WTC11 (cell line): Measurements from ENCODE around the gene ZNF282. TPM values are rescaled to one million over a fixed set of nuclear protein-coding genes. Genes with fewer than 3 reads are reported as not detected.

Experiments
- ATAC-seq: fragments of 200-7000 bp; cut with Tn5 transposase; 2 replicates; pipeline ENCODE4 v1.10.0; 2021; ENCODE audit warnings: mild to moderate bottlenecking, moderate library complexity
- CTCF ChIA-PET: fragments of 300-600 bp; sonication (Branson Sonifier 250); formaldehyde crosslinking; loops from one replicate; lab custom pipeline; 2021; ENCODE audit warnings: antibody characterized with exemption; lab: Charles Lee
- POLR2A ChIA-PET: fragments of 350-600 bp; sonication (Branson Sonifier 250); formaldehyde crosslinking; loops from one replicate; lab custom pipeline; 2021; ENCODE audit warnings: antibody characterized with exemption; lab: Charles Lee
- DNase-seq: peaks from one replicate; pipeline ENCODE4 v3.0.0; 2021; ENCODE audit warnings: low spot score
- H3K27ac Mint-ChIP-seq: 2 replicates; pipeline ENCODE4 v1.8.0; 2021; ENCODE audit warnings: mixed read lengths
- H3K27me3 Mint-ChIP-seq: 2 replicates; pipeline ENCODE4 v1.8.0; 2021; ENCODE audit warnings: low read depth, mild to moderate bottlenecking, moderate library complexity, mixed read lengths
- H3K36me3 Mint-ChIP-seq: 2 replicates; pipeline ENCODE4 v1.8.0; 2021; ENCODE audit warnings: mixed read lengths
- H3K4me1 Mint-ChIP-seq: 2 replicates; pipeline ENCODE4 v1.8.0; 2022; ENCODE audit warnings: mixed read lengths
- H3K4me3 Mint-ChIP-seq: 2 replicates; pipeline ENCODE4 v1.8.0; 2021; ENCODE audit warnings: mild to moderate bottlenecking, moderate library complexity, mixed read lengths
- H3K9me3 Mint-ChIP-seq: 2 replicates; pipeline ENCODE4 v1.8.0; 2021; ENCODE audit warnings: mixed read lengths
- CBFB ChIP-seq: sonication (generic); formaldehyde crosslinking; IDR thresholded peaks from 2 replicates; pipeline ENCODE4 v1.8.1; 2022; ENCODE audit warnings: mild to moderate bottlenecking, low read depth, missing genetic modification reagents
- CREB1 ChIP-seq: sonication (generic); formaldehyde crosslinking; IDR thresholded peaks from 2 replicates; pipeline ENCODE4 v1.8.0; 2023; ENCODE audit warnings: mild to moderate bottlenecking, missing genetic modification reagents
- ELF4 ChIP-seq: sonication (generic); formaldehyde crosslinking; IDR thresholded peaks from 2 replicates; pipeline ENCODE4 v1.8.1; 2022; ENCODE audit warnings: low read depth, mild to moderate bottlenecking, moderate library complexity, missing genetic modification reagents
- ESRRA ChIP-seq: sonication (generic); formaldehyde crosslinking; IDR thresholded peaks from 2 replicates; pipeline ENCODE4 v1.8.1; 2022; ENCODE audit warnings: mild to moderate bottlenecking, missing genetic modification reagents, borderline replicate concordance
- ETV6 ChIP-seq: sonication (generic); formaldehyde crosslinking; IDR thresholded peaks from 2 replicates; pipeline ENCODE4 v1.8.1; 2022; ENCODE audit warnings: mild to moderate bottlenecking, missing genetic modification reagents
- FOXP1 ChIP-seq: sonication (generic); formaldehyde crosslinking; IDR thresholded peaks from 2 replicates; pipeline ENCODE4 v1.8.0; 2022; ENCODE audit warnings: missing genetic modification reagents, mild to moderate bottlenecking, moderate library complexity, borderline replicate concordance
- GRHL2 ChIP-seq: fragments of 250-450 bp; sonication (Bioruptor Pico); IDR thresholded peaks from 2 replicates; pipeline ENCODE4 v1.8.0; 2022; ENCODE audit warnings: mild to moderate bottlenecking, moderate library complexity; ENCODE audit not compliant: insufficient replicate concordance, severe bottlenecking
- GTF2I ChIP-seq: fragments of 250-450 bp; sonication (Bioruptor Pico); conservative IDR thresholded peaks from 2 replicates; pipeline ENCODE4 v1.4.0; 2021; ENCODE audit warnings: mild to moderate bottlenecking
- IRF2 ChIP-seq: sonication (generic); formaldehyde crosslinking; IDR thresholded peaks from 2 replicates; pipeline ENCODE4 v1.8.0; 2022; ENCODE audit warnings: low read depth, missing genetic modification reagents, borderline replicate concordance
- NFATC4 ChIP-seq: fragments of 250-450 bp; sonication (Bioruptor Pico); IDR thresholded peaks from 2 replicates; pipeline ENCODE4 v1.9.0; 2021; ENCODE audit warnings: mild to moderate bottlenecking
- NR1H2 ChIP-seq: sonication (generic); formaldehyde crosslinking; IDR thresholded peaks from 2 replicates; pipeline ENCODE4 v1.9.0; 2021; ENCODE audit warnings: mild to moderate bottlenecking, moderate library complexity, missing genetic modification reagents
- NR3C1 ChIP-seq: sonication (generic); formaldehyde crosslinking; conservative IDR thresholded peaks from 2 replicates; pipeline ENCODE4 v1.8.1; 2023; ENCODE audit warnings: low read depth, mild to moderate bottlenecking, missing genetic modification reagents
- OVOL2 ChIP-seq: fragments of 250-450 bp; sonication (Bioruptor Pico); IDR thresholded peaks from 2 replicates; pipeline ENCODE4 v1.9.0; 2021; ENCODE audit warnings: mild to moderate bottlenecking, borderline replicate concordance
- SMAD3 ChIP-seq: sonication (generic); formaldehyde crosslinking; IDR thresholded peaks from 2 replicates; pipeline ENCODE4 v1.8.0; 2022; ENCODE audit warnings: missing genetic modification reagents, mild to moderate bottlenecking, borderline replicate concordance
- TEAD1 ChIP-seq: sonication (generic); formaldehyde crosslinking; IDR thresholded peaks from 2 replicates; pipeline ENCODE4 v1.8.0; 2022; ENCODE audit warnings: mild to moderate bottlenecking, missing genetic modification reagents
- TP53 ChIP-seq: sonication (generic); formaldehyde crosslinking; IDR thresholded peaks from 2 replicates; pipeline ENCODE4 v1.8.1; 2023; ENCODE audit warnings: mild to moderate bottlenecking, missing genetic modification reagents
- ZBTB21 ChIP-seq: sonication (generic); formaldehyde crosslinking; IDR thresholded peaks from 2 replicates; pipeline ENCODE4 v1.8.1; 2023; ENCODE audit warnings: mild to moderate bottlenecking, missing genetic modification reagents, borderline replicate concordance
- ZNF317 ChIP-seq: sonication (generic); formaldehyde crosslinking; IDR thresholded peaks from 2 replicates; pipeline ENCODE4 v1.8.1; 2023; ENCODE audit warnings: low read depth, mild to moderate bottlenecking, moderate library complexity, missing genetic modification reagents, borderline replicate concordance
- total RNA-seq: library from RNA; stranded (reverse); gene quantifications from 3 replicates; pipeline ENCODE4 v1.2.3, GENCODE V29; 2021
- TF ChIP-seq, protein P1 (sequence below): sonication (generic); formaldehyde crosslinking; IDR thresholded peaks from 2 replicates; pipeline ENCODE4 v1.8.0; 2023; ENCODE audit warnings: mild to moderate bottlenecking, missing genetic modification reagents
- TF ChIP-seq, protein P2 (sequence below): sonication (generic); formaldehyde crosslinking; IDR thresholded peaks from 2 replicates; pipeline ENCODE4 v1.8.1; 2022; ENCODE audit warnings: missing genetic modification reagents, borderline replicate concordance
- TF ChIP-seq, protein P3 (sequence below): sonication (generic); formaldehyde crosslinking; IDR thresholded peaks from 2 replicates; pipeline ENCODE4 v1.8.0; 2022; ENCODE audit warnings: mild to moderate bottlenecking, missing genetic modification reagents
- TF ChIP-seq, protein P4 (sequence below): sonication (generic); formaldehyde crosslinking; IDR thresholded peaks from 2 replicates; pipeline ENCODE4 v1.8.1; 2022; ENCODE audit warnings: mild to moderate bottlenecking, missing genetic modification reagents, moderate library complexity, borderline replicate concordance
- TF ChIP-seq, protein P5 (sequence below): sonication (generic); formaldehyde crosslinking; IDR thresholded peaks from 2 replicates; pipeline ENCODE4 v1.8.0; 2022; ENCODE audit warnings: mild to moderate bottlenecking, missing genetic modification reagents
- TF ChIP-seq, protein P6 (sequence below): sonication (generic); formaldehyde crosslinking; IDR thresholded peaks from 2 replicates; pipeline ENCODE4 v1.8.1; 2023; ENCODE audit warnings: mild to moderate bottlenecking, missing genetic modification reagents

The ZNF282 gene
- total RNA-seq, 1 experiment from 2014 or later = 38.5 TPM

DNA sequence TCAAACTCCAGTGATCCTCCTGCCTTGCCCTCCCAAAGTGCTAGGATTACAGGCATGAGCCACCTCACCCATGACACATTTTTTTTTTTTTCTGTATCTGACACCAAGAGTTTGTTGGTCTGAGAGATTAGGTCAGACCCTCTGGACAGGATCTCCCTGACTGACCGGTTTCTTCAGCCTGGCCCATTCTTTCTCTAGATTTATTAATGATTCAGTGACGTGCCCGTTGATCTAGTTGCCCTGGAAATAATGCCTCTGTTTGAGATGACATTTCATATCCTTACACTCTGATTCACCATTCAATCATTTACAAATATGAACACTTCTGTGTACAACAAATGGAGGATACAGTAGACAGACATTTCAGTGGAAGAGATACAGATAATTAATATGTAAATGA, 42.7 kb downstream of the ZNF282 start:
- CTCF ChIA-PET = no interaction called here
- Mint-ChIP-seq H3K27me3 (peaks cover 13% of the 10 kb centered on the region; the same call in 1 of the 2 replicates), H3K27ac (no peak overlapping the region), H3K4me3 (no peak overlapping the region), H3K4me1 (peaks cover 11% of the 10 kb centered on the region), H3K36me3 (peaks cover 12% of the 10 kb centered on the region), H3K9me3 (peaks cover 14% of the 10 kb centered on the region)
- TF ChIP-seq NR3C1 (CRISPR knock-in tag) = no peak
- no peak for TF ChIP-seq ZBTB21 (CRISPR knock-in tag)
- TF ChIP-seq CREB1 (CRISPR knock-in tag) = no peak
- no peak for TF ChIP-seq FOXP1 (CRISPR knock-in tag)
- POLR2A ChIA-PET = no interaction called here
- DNase-seq = no peak
- no peak for ATAC-seq

DNA sequence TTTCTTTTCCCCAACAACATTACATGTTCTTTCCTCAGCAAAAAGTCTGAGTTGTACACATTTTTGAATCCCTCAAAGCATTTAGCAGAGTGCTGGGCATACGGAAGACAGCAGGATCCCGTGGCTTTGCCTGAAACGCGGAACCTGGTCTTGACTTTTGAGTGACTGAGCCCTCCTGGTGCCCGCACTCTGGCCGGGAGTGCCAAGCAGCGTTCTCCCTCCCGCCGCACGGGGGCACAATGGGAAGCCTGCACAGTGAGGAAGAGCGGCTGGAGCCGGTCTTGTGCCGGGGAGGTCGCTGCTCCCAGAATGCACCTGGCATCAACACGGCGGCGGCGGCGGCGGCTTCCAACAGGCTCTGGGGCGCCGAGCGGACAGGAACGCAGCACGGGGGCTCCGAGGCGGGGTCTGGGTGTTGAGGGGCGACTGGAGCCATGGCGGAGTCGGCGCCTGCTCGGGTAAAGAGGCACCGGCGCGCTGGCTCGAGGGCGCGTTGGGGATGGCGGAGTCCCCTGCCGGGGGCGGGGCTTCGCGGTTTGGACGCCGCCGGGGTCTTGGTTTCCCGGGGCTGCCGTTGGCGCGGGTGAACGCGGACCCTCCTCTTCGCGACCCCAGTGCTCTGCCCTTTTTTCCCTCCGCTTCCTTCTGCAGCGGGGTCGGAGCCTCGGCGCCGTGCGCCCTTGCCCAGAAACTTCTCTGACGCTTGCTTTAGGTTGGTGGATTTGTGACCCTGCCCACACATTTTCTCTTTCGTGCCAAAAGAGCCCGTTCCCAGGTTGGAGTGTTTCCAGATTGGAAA, 44.2 kb downstream of the ZNF282 start, which contains the start of gene ZNF212:
ZNF212 (plus strand) TSS at position 307 of the 799 bp plus-strand sequence; CDS start at position 435, 128 bp downstream.
- Mint-ChIP-seq H3K27me3 (peaks cover 13% of the 10 kb centered on the region; the same call in 1 of the 2 replicates), H3K27ac (peak within 1 kb of the TSS; percentile 83), H3K9me3 (peaks cover 14% of the 10 kb centered on the region), H3K36me3 (peaks cover 12% of the 10 kb centered on the region), H3K4me3 (peak within 1 kb of the TSS; percentile 96), H3K4me1 (peaks cover 11% of the 10 kb centered on the region)
- peak; percentile 100 for ATAC-seq
- peak; percentile 95 for DNase-seq
- ChIA-PET POLR2A (no interaction called here), CTCF (interaction anchor here (0.6 to 1.9 kb wide), 4 partner anchors 22 to 167 kb away, joined by 3 to 7 read pairs (median 5); partner anchors contain the start of gene ZNF783)
- TF ChIP-seq OVOL2 (CRISPR knock-in tag) (no peak), CBFB (CRISPR knock-in tag) (no peak), TEAD1 (peak; percentile 80; the same call in 1 of the 2 replicates), ELF4 (CRISPR knock-in tag) (no peak), GTF2I (CRISPR knock-in tag) (no peak), NFATC4 (CRISPR knock-in tag) (no peak), NR1H2 (CRISPR knock-in tag) (no peak), IRF2 (CRISPR knock-in tag) (no peak), ETV6 (CRISPR knock-in tag) (peak; percentile 75; the same call in 1 of the 2 replicates), TP53 (CRISPR knock-in tag) (no peak), ZBTB21 (CRISPR knock-in tag) (no peak), GRHL2 (no peak), NR3C1 (CRISPR knock-in tag) (no peak), ESRRA (CRISPR knock-in tag) (peak; percentile 87), ZNF317 (no peak), SMAD3 (CRISPR knock-in tag) (peak; percentile 79; the same call in 1 of the 2 replicates)
- TF ChIP-seq, protein P1, sequence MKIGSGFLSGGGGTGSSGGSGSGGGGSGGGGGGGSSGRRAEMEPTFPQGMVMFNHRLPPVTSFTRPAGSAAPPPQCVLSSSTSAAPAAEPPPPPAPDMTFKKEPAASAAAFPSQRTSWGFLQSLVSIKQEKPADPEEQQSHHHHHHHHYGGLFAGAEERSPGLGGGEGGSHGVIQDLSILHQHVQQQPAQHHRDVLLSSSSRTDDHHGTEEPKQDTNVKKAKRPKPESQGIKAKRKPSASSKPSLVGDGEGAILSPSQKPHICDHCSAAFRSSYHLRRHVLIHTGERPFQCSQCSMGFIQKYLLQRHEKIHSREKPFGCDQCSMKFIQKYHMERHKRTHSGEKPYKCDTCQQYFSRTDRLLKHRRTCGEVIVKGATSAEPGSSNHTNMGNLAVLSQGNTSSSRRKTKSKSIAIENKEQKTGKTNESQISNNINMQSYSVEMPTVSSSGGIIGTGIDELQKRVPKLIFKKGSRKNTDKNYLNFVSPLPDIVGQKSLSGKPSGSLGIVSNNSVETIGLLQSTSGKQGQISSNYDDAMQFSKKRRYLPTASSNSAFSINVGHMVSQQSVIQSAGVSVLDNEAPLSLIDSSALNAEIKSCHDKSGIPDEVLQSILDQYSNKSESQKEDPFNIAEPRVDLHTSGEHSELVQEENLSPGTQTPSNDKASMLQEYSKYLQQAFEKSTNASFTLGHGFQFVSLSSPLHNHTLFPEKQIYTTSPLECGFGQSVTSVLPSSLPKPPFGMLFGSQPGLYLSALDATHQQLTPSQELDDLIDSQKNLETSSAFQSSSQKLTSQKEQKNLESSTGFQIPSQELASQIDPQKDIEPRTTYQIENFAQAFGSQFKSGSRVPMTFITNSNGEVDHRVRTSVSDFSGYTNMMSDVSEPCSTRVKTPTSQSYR = no peak
- TF ChIP-seq, protein P2, sequence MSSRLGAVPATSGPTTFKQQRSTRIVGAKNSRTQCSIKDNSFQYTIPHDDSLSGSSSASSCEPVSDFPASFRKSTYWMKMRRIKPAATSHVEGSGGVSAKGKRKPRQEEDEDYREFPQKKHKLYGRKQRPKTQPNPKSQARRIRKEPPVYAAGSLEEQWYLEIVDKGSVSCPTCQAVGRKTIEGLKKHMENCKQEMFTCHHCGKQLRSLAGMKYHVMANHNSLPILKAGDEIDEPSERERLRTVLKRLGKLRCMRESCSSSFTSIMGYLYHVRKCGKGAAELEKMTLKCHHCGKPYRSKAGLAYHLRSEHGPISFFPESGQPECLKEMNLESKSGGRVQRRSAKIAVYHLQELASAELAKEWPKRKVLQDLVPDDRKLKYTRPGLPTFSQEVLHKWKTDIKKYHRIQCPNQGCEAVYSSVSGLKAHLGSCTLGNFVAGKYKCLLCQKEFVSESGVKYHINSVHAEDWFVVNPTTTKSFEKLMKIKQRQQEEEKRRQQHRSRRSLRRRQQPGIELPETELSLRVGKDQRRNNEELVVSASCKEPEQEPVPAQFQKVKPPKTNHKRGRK (CRISPR knock-in tag) = no peak
- TF ChIP-seq, protein P3, sequence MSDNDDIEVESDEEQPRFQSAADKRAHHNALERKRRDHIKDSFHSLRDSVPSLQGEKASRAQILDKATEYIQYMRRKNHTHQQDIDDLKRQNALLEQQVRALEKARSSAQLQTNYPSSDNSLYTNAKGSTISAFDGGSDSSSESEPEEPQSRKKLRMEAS (CRISPR knock-in tag) = 0 out of 2 replicates have a peak, but pooled peaks have one; percentile 51
- TF ChIP-seq, protein P4, sequence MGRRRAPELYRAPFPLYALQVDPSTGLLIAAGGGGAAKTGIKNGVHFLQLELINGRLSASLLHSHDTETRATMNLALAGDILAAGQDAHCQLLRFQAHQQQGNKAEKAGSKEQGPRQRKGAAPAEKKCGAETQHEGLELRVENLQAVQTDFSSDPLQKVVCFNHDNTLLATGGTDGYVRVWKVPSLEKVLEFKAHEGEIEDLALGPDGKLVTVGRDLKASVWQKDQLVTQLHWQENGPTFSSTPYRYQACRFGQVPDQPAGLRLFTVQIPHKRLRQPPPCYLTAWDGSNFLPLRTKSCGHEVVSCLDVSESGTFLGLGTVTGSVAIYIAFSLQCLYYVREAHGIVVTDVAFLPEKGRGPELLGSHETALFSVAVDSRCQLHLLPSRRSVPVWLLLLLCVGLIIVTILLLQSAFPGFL = no peak
- TF ChIP-seq, protein P5, sequence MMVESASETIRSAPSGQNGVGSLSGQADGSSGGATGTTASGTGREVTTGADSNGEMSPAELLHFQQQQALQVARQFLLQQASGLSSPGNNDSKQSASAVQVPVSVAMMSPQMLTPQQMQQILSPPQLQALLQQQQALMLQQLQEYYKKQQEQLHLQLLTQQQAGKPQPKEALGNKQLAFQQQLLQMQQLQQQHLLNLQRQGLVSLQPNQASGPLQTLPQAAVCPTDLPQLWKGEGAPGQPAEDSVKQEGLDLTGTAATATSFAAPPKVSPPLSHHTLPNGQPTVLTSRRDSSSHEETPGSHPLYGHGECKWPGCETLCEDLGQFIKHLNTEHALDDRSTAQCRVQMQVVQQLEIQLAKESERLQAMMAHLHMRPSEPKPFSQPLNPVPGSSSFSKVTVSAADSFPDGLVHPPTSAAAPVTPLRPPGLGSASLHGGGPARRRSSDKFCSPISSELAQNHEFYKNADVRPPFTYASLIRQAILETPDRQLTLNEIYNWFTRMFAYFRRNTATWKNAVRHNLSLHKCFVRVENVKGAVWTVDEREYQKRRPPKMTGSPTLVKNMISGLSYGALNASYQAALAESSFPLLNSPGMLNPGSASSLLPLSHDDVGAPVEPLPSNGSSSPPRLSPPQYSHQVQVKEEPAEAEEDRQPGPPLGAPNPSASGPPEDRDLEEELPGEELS (CRISPR knock-in tag) = no peak
- TF ChIP-seq, protein P6, sequence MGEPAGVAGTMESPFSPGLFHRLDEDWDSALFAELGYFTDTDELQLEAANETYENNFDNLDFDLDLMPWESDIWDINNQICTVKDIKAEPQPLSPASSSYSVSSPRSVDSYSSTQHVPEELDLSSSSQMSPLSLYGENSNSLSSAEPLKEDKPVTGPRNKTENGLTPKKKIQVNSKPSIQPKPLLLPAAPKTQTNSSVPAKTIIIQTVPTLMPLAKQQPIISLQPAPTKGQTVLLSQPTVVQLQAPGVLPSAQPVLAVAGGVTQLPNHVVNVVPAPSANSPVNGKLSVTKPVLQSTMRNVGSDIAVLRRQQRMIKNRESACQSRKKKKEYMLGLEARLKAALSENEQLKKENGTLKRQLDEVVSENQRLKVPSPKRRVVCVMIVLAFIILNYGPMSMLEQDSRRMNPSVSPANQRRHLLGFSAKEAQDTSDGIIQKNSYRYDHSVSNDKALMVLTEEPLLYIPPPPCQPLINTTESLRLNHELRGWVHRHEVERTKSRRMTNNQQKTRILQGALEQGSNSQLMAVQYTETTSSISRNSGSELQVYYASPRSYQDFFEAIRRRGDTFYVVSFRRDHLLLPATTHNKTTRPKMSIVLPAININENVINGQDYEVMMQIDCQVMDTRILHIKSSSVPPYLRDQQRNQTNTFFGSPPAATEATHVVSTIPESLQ (CRISPR knock-in tag) = no peak
